Liver (tissue), 3 donors: ENCODE results near the gene PFDN4.

Experiments used
- CTCF ChIP-seq: fragments of 150-350 bp; IDR thresholded peaks from 2 replicates; pipeline ENCODE4 v1.5.1; 2017; ENCODE audit warnings: improper control_type of control experiment, low read depth, low read length; ENCODE audit not compliant: missing input control
- EGR1 ChIP-seq, 2 donors: IDR thresholded peaks; 2 replicates each; pipeline ENCODE4 v1.6.1; 2016 to 2018; ENCODE audit warnings: antibody characterized with exemption in 2 of 2, low read depth in 2 of 2
- FOXA1 ChIP-seq: IDR thresholded peaks from 2 replicates; pipeline ENCODE4 v1.6.1; 2016; ENCODE audit warnings: antibody characterized with exemption
- GABPA ChIP-seq, 2 donors: IDR thresholded peaks in 1 of 2; conservative IDR thresholded peaks in 1 of 2; 2 replicates each; pipeline ENCODE4 v1.6.1; 2016; ENCODE audit warnings: antibody characterized with exemption in 2 of 2, mild to moderate bottlenecking in 1 of 2, moderate library complexity in 1 of 2
- HNF4G ChIP-seq: IDR thresholded peaks from 2 replicates; pipeline ENCODE4 v1.6.1; 2016; ENCODE audit warnings: antibody characterized with exemption
- JUND ChIP-seq, 2 donors: IDR thresholded peaks; 2 replicates each; pipeline ENCODE4 v1.6.1; 2016; ENCODE audit warnings: antibody characterized with exemption in 2 of 2
- MAX ChIP-seq: IDR thresholded peaks from 2 replicates; pipeline ENCODE4 v1.6.1; 2016; ENCODE audit warnings: antibody characterized with exemption
- NR2F2 ChIP-seq: IDR thresholded peaks from 2 replicates; pipeline ENCODE4 v1.6.1; 2016; ENCODE audit warnings: antibody characterized with exemption
- RAD21 ChIP-seq, 2 donors: IDR thresholded peaks; 2 replicates each; pipeline ENCODE4 v1.6.1; 2016; ENCODE audit warnings: antibody characterized with exemption in 2 of 2, mild to moderate bottlenecking in 2 of 2
- REST ChIP-seq: IDR thresholded peaks from 2 replicates; pipeline ENCODE4 v1.6.1; 2016; ENCODE audit warnings: antibody characterized with exemption, mild to moderate bottlenecking
- SP1 ChIP-seq: IDR thresholded peaks from 2 replicates; pipeline ENCODE4 v1.6.1; 2018; ENCODE audit warnings: antibody characterized with exemption, mild to moderate bottlenecking
- TAF1 ChIP-seq: conservative IDR thresholded peaks from 2 replicates; pipeline ENCODE4 v1.6.1; 2016; ENCODE audit warnings: antibody characterized with exemption, mild to moderate bottlenecking
- YY1 ChIP-seq: IDR thresholded peaks from 2 replicates; pipeline ENCODE4 v1.6.1; 2016; ENCODE audit warnings: antibody characterized with exemption, mild to moderate bottlenecking
- ZBTB33 ChIP-seq: IDR thresholded peaks from 2 replicates; pipeline ENCODE4 v1.6.1; 2016; ENCODE audit warnings: antibody characterized with exemption
- donor health status: healthy.
- donor health status: healthy.

GRCh38 chr20:54214566-54214965 is 6.7 kb downstream of the PFDN4 start:
- TF ChIP-seq NR2F2 (no peak), CTCF (no peak), JUND (IDR thresholded peaks at IDR 0.05) (no peak), GABPA (IDR thresholded peaks at IDR 0.05 in 1 of 2, conservative IDR thresholded peaks at IDR 0.05 in 1 of 2) (no peak), REST (no peak), MAX (no peak), ZBTB33 (no peak), RAD21 (IDR thresholded peaks at IDR 0.05) (no peak), HNF4G (no peak), YY1 (no peak), SP1 (no peak), TAF1 (no peak), EGR1 (IDR thresholded peaks at IDR 0.05; ENCODE audit: low read depth in 2 of 2) (no peak), FOXA1 (no peak)
